Stromal cell of bone marrow (primary cell): Measurements from ENCODE around the gene KRTAP1-4.
"Not testable (repeated sequence)": the region's sequence is repeated elsewhere in the genome, so short reads cannot be mapped to it uniquely, and the experiment has no call there.

Source experiments
- DNase-seq: peaks from one replicate; pipeline ENCODE4 v3.0.0-alpha.2; 2012; ENCODE audit warnings: low read depth

KRTAP1-4 gene

GRCh38 chr17:41046735-41047465 is 16.9 kb upstream of the KRTAP1-4 start, which contains the start of gene KRTAP2-1:
TSS of gene KRTAP2-1 (minus strand) at chr17:41047316. CDS start at chr17:41047267, 49 bp downstream.
- not testable (repeated sequence) for DNase-seq

- no peak for DNase-seq
These were observed 13.0 kb upstream of the KRTAP1-4 start for GRCh38 chr17:41042953-41043352.

GRCh38 chr17:41040783-41041571 is 11.0 kb upstream of the KRTAP1-4 start, which contains the start of gene KRTAP1-1:
TSS of gene KRTAP1-1 (minus strand) at chr17:41041450. CDS start at chr17:41041397, 53 bp downstream.
- not testable (repeated sequence) for DNase-seq

- no peak for DNase-seq
These were observed 7.9 kb upstream of the KRTAP1-4 start for GRCh38 chr17:41037853-41038350.

- DNase-seq, result not testable (repeated sequence)
These were observed 4.4 kb upstream of the KRTAP1-4 start, which contains the start of gene KRTAP1-3 for GRCh38 chr17:41034346-41034935. TSS of gene KRTAP1-3 (minus strand) at chr17:41034874. CDS start at chr17:41034821, 53 bp downstream.

GRCh38 chr17:41026715-41027471 is 3.1 kb downstream of the KRTAP1-4 start, which contains the start of gene KRTAP1-5:
TSS of gene KRTAP1-5 (minus strand) at chr17:41027208. CDS start at chr17:41027155, 53 bp downstream.
- peak; percentile 70 for DNase-seq

- peak; percentile 71 for DNase-seq
These were observed 5.3 kb downstream of the KRTAP1-4 start for GRCh38 chr17:41024697-41025096.

- DNase-seq, result no peak
These were observed 9.7 kb downstream of the KRTAP1-4 start for GRCh38 chr17:41020336-41020735.

- no peak for DNase-seq
These were observed 10.6 kb downstream of the KRTAP1-4 start for GRCh38 chr17:41019415-41019814.

- no peak for DNase-seq
These were observed 11.5 kb downstream of the KRTAP1-4 start for GRCh38 chr17:41018541-41018940.

GRCh38 chr17:41016578-41017215 is 13.3 kb downstream of the KRTAP1-4 start:
- DNase-seq, result no peak

GRCh38 chr17:41015454-41015853 is 14.5 kb downstream of the KRTAP1-4 start:
- no peak for DNase-seq

- DNase-seq, result peak; percentile 51
These were observed 16.4 kb downstream of the KRTAP1-4 start for GRCh38 chr17:41013606-41014005.

GRCh38 chr17:41013181-41013580 is 16.8 kb downstream of the KRTAP1-4 start:
- no peak for DNase-seq

- no peak for DNase-seq
These were observed 17.5 kb downstream of the KRTAP1-4 start for GRCh38 chr17:41012326-41013120.

GRCh38 chr17:41010441-41010840 is 19.6 kb downstream of the KRTAP1-4 start:
- no peak for DNase-seq

- DNase-seq, result no peak
These were observed 20.1 kb downstream of the KRTAP1-4 start for GRCh38 chr17:41009936-41010335.

GRCh38 chr17:41009301-41009760 is 20.7 kb downstream of the KRTAP1-4 start:
- DNase-seq, result no peak

- no peak for DNase-seq
These were observed 21.2 kb downstream of the KRTAP1-4 start, which contains the start of gene KRTAP3-1 for GRCh38 chr17:41008811-41009210. TSS of gene KRTAP3-1 (minus strand) at chr17:41009128. CDS start at chr17:41009074, 54 bp downstream.

- DNase-seq, result no peak
These were observed 25.6 kb downstream of the KRTAP1-4 start for GRCh38 chr17:41004397-41004796.
